OCI-LY7 (cell line): ENCODE results near the gene GAST. TPM values are rescaled to one million over a fixed set of nuclear protein-coding genes. Genes with fewer than 3 reads are reported as not detected.

Experiments
- BruUV-seq: library from RNA; stranded (reverse); fragments of 400-500 nt; replicated peaks from 2 replicates; lab custom pipeline; 2021; lab: Mats Ljungman, UMichigan
- CTCF ChIA-PET: fragments of 300-600 bp; sonication (Branson Sonifier 250); formaldehyde crosslinking; loops from one replicate; lab custom pipeline; 2022; ENCODE audit warnings: antibody characterized with exemption; ENCODE audit not compliant: unreplicated experiment; lab: Charles Lee
- POLR2A ChIA-PET: fragments of 300-600 bp; sonication (Branson Sonifier 250); formaldehyde crosslinking; loops from one replicate; lab custom pipeline; 2022; ENCODE audit warnings: antibody characterized with exemption; lab: Charles Lee
- DNase-seq: peaks from one replicate; pipeline ENCODE4 v3.0.0-alpha.2; 2015; ENCODE audit warnings: low spot score
- H2AFZ ChIP-seq: fragments of 200-600 bp; sonication (generic), shearing (Covaris generic); 2 replicates; pipeline ENCODE4 v1.6.1; 2014; ENCODE audit warnings: mild to moderate bottlenecking, antibody characterized with exemption, low read length, moderate library complexity
- H3K27ac ChIP-seq: fragments of 200-600 bp; sonication (generic); 2 replicates; pipeline ENCODE4 v1.5.1; 2014; ENCODE audit warnings: mixed run types, low read depth, mild to moderate bottlenecking, moderate library complexity, low read length, inconsistent platforms; ENCODE audit not compliant: poor library complexity, severe bottlenecking
- H3K36me3 ChIP-seq: fragments of 200-600 bp; sonication (generic); 2 replicates; pipeline ENCODE4 v1.6.1; 2014; ENCODE audit warnings: mild to moderate bottlenecking, antibody characterized with exemption, low read length, moderate library complexity, mixed read lengths; ENCODE audit not compliant: insufficient read depth
- H3K4me1 ChIP-seq: fragments of 200-600 bp; sonication (generic); 2 replicates; pipeline ENCODE4 v1.5.1; 2014; ENCODE audit warnings: mild to moderate bottlenecking, low read length; ENCODE audit not compliant: insufficient read depth, poor library complexity, severe bottlenecking
- H3K4me2 ChIP-seq: fragments of 200-600 bp; sonication (generic); 2 replicates; pipeline ENCODE4 v1.6.1; 2014; ENCODE audit warnings: mild to moderate bottlenecking, low read length
- H3K4me3 ChIP-seq: fragments of 200-600 bp; sonication (generic); 2 replicates; pipeline ENCODE4 v1.5.1; 2014; ENCODE audit warnings: mild to moderate bottlenecking, low read depth, low read length; ENCODE audit not compliant: poor library complexity, severe bottlenecking
- H3K79me2 ChIP-seq: fragments of 200-600 bp; sonication (generic); 2 replicates; pipeline ENCODE4 v1.6.1; 2016; ENCODE audit warnings: low read depth, mild to moderate bottlenecking, low read length, moderate library complexity, mixed read lengths; ENCODE audit not compliant: insufficient read depth
- H3K9me2 ChIP-seq: fragments of 200-600 bp; sonication (generic); 2 replicates; pipeline ENCODE4 v1.6.1; 2016; ENCODE audit warnings: mild to moderate bottlenecking, low read length, mixed read lengths; ENCODE audit not compliant: insufficient read depth
- H3K9me3 ChIP-seq: fragments of 200-600 bp; sonication (generic); 2 replicates; pipeline ENCODE4 v1.6.1; 2014; ENCODE audit warnings: mild to moderate bottlenecking, mixed run types, low read length, mixed read lengths
- H4K20me1 ChIP-seq: fragments of 200-600 bp; sonication (generic); 2 replicates; pipeline ENCODE4 v1.6.1; 2014; ENCODE audit warnings: mild to moderate bottlenecking, antibody characterized with exemption, low read length, moderate library complexity, mixed read lengths; ENCODE audit not compliant: insufficient read depth
- EZH2phosphoT487 ChIP-seq: fragments of 200-600 bp; sonication (generic); IDR thresholded peaks from 2 replicates; pipeline ENCODE4 v1.6.1; 2018; ENCODE audit warnings: low read depth, borderline replicate concordance, mild to moderate bottlenecking, mixed run types, antibody characterized with exemption, low read length, moderate library complexity, mixed read lengths
- intact Hi-C: fragments of 100-400 bp; cut with micrococcal nuclease; formaldehyde crosslinking; loops from one replicate; pipeline ENCODE4 v1.10.0; 2022; ENCODE audit not compliant: unreplicated experiment
- total RNA-seq, 2 experiments: library from RNA; depleted of rRNA in 1 of 2; stranded (reverse); fragments of >200 nt in 1 of 2; shearing (Covaris generic) in 1 of 2; gene quantifications; 2 replicates each; pipeline ENCODE4 v1.2.3, GENCODE V29; 2014 to 2022
- TF ChIP-seq, protein P1 (sequence below): fragments of 200-600 bp; sonication (generic); conservative IDR thresholded peaks from 2 replicates; pipeline ENCODE4 v1.5.1; 2014; ENCODE audit warnings: mild to moderate bottlenecking, antibody characterized with exemption, low read length, moderate library complexity, mixed read lengths

GAST gene
- total RNA-seq, 2 experiments from 2014 or later, result not detected

DNA sequence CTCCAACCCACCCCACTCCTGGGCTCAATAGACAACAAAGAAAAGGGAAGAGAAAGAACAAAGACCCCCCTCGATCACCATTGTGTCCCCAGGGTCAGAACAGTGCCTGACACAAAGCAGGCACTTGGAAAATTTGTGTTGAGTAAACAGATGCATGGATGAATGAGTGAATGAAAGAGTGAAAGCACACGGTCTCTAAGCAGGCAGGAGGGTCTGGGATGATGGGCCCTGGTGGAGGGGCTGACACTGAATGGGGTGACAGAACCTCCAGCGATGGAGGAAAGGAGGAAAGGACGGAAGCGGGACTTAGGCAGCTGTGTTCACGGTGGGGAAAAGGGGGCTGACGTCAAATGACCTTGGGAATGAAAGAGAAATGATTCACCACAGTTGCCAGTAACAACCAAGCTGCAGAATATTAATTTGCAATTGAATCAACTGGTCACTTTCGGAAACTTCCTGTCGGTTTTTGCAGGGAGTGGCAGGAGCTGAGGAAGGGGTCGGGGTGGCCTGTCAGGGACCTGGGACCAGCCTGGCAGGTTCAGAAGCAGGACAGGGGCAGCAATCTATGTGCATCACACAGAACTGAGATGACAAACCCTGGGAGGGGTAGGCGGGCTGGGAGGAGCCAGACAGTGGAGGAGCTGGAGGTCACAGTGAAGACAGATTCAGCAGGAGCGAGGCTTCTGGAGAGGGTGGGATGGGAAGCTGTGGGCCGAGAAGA is 6.7 kb upstream of the GAST start:
- Histone ChIP-seq H2AFZ (no peak overlapping the region), H3K36me3 (no peaks in the 10 kb centered on the region), H3K4me3 (no peak overlapping the region), H3K4me2 (no peak overlapping the region), H3K27ac (no peak overlapping the region), H3K9me3 (no peaks in the 10 kb centered on the region), H3K4me1 (no peaks in the 10 kb centered on the region), H3K79me2 (no peaks in the 10 kb centered on the region), H3K9me2 (no peaks in the 10 kb centered on the region), H4K20me1 (no peaks in the 10 kb centered on the region)
- POLR2A ChIA-PET, result no interaction called here
- no peak for DNase-seq
- CTCF ChIA-PET, result no interaction called here
- intact Hi-C loops, result no loop called here
- no peak for TF ChIP-seq EZH2phosphoT487
- TF ChIP-seq, protein P1, sequence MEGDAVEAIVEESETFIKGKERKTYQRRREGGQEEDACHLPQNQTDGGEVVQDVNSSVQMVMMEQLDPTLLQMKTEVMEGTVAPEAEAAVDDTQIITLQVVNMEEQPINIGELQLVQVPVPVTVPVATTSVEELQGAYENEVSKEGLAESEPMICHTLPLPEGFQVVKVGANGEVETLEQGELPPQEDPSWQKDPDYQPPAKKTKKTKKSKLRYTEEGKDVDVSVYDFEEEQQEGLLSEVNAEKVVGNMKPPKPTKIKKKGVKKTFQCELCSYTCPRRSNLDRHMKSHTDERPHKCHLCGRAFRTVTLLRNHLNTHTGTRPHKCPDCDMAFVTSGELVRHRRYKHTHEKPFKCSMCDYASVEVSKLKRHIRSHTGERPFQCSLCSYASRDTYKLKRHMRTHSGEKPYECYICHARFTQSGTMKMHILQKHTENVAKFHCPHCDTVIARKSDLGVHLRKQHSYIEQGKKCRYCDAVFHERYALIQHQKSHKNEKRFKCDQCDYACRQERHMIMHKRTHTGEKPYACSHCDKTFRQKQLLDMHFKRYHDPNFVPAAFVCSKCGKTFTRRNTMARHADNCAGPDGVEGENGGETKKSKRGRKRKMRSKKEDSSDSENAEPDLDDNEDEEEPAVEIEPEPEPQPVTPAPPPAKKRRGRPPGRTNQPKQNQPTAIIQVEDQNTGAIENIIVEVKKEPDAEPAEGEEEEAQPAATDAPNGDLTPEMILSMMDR, result no peak
- BruUV-seq, result no TSS peak

DNA sequence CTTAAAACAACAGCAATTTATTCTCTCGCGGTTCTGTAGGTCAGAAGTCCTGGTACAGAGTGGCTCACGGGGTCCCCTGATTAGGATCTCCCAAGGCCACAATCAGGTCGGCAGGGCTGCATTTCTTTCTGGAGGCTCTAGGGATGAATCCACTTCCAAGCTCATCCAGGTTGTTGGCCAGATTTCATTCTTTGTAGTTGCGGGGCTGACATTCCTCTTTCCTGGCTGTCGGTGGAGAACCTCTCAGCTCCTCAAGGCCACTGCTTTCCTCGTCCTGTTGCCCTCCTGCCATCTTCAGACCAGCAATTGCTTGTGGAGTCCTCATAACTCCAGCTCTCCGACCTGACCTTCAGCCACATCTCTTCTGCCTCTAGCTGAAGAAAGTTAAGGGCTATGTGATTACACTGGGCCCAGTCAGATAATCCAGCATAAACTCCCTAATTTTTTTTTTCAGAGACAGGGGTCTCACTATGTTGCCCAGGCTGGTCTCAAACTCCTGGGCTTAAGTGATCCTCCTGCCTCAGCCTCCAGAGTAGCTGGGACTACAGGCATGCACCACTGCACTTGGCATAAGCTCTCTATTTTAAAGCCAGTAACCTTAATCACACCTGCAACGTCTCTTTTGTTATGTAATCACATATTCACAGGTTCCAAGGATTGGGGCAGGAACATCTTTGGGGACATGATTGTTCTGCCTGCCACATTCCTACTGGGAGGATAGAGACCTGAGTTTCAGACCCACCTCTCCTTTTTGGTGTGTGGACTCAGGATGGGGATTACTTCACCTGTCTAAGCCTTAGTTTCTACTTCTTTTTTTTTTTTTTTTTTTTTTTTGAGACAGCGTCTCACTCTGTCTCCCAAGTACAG is 4.1 kb upstream of the GAST start:
- Histone ChIP-seq H3K79me2 (no peaks in the 10 kb centered on the region), H3K4me2 (no peak overlapping the region), H4K20me1 (no peaks in the 10 kb centered on the region), H2AFZ (no peak overlapping the region), H3K4me1 (no peaks in the 10 kb centered on the region), H3K9me3 (no peaks in the 10 kb centered on the region), H3K9me2 (no peaks in the 10 kb centered on the region), H3K27ac (no peak overlapping the region), H3K36me3 (no peaks in the 10 kb centered on the region), H3K4me3 (no peak overlapping the region)
- POLR2A ChIA-PET, result interaction anchor here (1.2 to 1.6 kb wide), 2 partner anchors 12 to 20 kb away, joined by 3 read pairs; partner anchors contain the start of gene EIF1
- no TSS peak for BruUV-seq
- no peak for DNase-seq
- TF ChIP-seq, protein P1, result no peak
- TF ChIP-seq EZH2phosphoT487, result no peak
- CTCF ChIA-PET, result interaction anchor here (0.6 kb wide), 1 partner anchor 136 kb away, joined by 3 read pairs; no protein-coding TSS in a partner anchor
- intact Hi-C loops, result no loop called here
